ENCODE results near the gene TAPT1. TPM values are rescaled to one million over a fixed set of nuclear protein-coding genes. Genes with fewer than 3 reads are reported as not detected.

TAPT1 gene
- total and polyA plus RNA-seq, 2 donors (not counting 1 experiment from before 2014, with no cell fraction given), result 58.4 to 76.0 TPM

DNA sequence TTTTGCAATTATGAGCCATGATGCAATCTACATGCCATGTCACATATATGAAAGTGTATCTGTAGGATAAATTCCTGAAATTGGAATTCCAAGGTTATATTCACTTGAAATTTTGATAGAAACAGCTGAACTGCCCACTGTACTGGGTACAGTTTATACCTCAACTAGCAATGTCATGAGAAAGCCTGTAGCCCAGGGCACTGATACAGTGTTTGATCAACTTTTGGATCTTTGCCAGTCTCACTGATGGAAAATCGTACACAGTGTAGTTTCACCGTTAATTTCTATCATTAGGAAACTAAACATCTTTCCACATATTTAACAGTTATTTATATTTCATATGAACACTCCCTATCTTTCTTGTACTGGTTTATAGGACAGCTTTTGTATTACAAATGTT lies 34.2 kb downstream of the TAPT1 start:
- H3K9me3 ChIP-seq (ENCODE audit: control extremely low read depth in 1 of 3, control insufficient read depth in 2 of 3, insufficient read depth in 1 of 3, low read length in 2 of 3), result no peaks in the 10 kb centered on the region
- no CpG with 5 or more reads among the region's 2 CpGs for WGBS (ENCODE audit: insufficient coverage)
- H3K79me2 ChIP-seq (ENCODE audit: control insufficient read depth, insufficient read depth, low read length), result peaks cover 11% of the 10 kb centered on the region
- CTCF ChIA-PET, result interaction anchor here (1.0 to 1.3 kb wide), 3 partner anchors 8 to 72 kb away, joined by 3 to 4 read pairs (median 3); no protein-coding TSS in a partner anchor
- H3K4me1 ChIP-seq (ENCODE audit: control insufficient read depth in 2 of 2, insufficient read depth in 2 of 2, low read length in 2 of 2), result peaks cover 9 to 10% of the 10 kb centered on the region in 2 donors
- no peak overlapping the region for H3K27ac Mint-ChIP-seq
- H3K4me3 Mint-ChIP-seq, result no peak overlapping the region
- peaks cover 12% of the 10 kb centered on the region for H3K4me1 Mint-ChIP-seq
- no peak overlapping the region for H2AFZ ChIP-seq (ENCODE audit: insufficient read depth, low read depth, low read length, poor library complexity, severe bottlenecking)
- H3K27me3 Mint-ChIP-seq, result no peaks in the 10 kb centered on the region
- H3K36me3 ChIP-seq (replicated peaks in 1 of 2; ENCODE audit: control extremely low read depth in 1 of 2, control insufficient read depth in 1 of 2, extremely low read depth in 1 of 2, insufficient read depth in 2 of 2, low read length in 1 of 2), result peaks cover 28 to 54% of the 10 kb centered on the region in 2 experiments
- H3K27me3 ChIP-seq (replicated peaks in 1 of 4; ENCODE audit: control extremely low read depth in 1 of 4, control insufficient read depth in 3 of 4, insufficient read depth in 4 of 4, low read length in 3 of 4), result no peaks in the 10 kb centered on the region
- H3K9me3 Mint-ChIP-seq (ENCODE audit: insufficient read depth), result no peaks in the 10 kb centered on the region
- H3K4me2 ChIP-seq (replicated peaks; ENCODE audit: low read depth, low read length, poor library complexity, severe bottlenecking), result no peak overlapping the region
- H3K9ac ChIP-seq (ENCODE audit: low read length), result no peak overlapping the region
- peaks cover 19% of the 10 kb centered on the region for H4K20me1 ChIP-seq (ENCODE audit: control insufficient read depth, insufficient read depth, low read length, poor library complexity, severe bottlenecking)
- no peak for TF ChIP-seq EZH2 (IDR thresholded peaks at IDR 0.05; ENCODE audit: borderline replicate concordance, insufficient read depth, low read depth, low read length, poor library complexity, severe bottlenecking)
- TF ChIP-seq, protein P1, sequence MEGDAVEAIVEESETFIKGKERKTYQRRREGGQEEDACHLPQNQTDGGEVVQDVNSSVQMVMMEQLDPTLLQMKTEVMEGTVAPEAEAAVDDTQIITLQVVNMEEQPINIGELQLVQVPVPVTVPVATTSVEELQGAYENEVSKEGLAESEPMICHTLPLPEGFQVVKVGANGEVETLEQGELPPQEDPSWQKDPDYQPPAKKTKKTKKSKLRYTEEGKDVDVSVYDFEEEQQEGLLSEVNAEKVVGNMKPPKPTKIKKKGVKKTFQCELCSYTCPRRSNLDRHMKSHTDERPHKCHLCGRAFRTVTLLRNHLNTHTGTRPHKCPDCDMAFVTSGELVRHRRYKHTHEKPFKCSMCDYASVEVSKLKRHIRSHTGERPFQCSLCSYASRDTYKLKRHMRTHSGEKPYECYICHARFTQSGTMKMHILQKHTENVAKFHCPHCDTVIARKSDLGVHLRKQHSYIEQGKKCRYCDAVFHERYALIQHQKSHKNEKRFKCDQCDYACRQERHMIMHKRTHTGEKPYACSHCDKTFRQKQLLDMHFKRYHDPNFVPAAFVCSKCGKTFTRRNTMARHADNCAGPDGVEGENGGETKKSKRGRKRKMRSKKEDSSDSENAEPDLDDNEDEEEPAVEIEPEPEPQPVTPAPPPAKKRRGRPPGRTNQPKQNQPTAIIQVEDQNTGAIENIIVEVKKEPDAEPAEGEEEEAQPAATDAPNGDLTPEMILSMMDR (IDR thresholded peaks at IDR 0.05), result no peak
- intact Hi-C loops (cut with micrococcal nuclease), result no loop called here
- DNase-seq, result no peak
- no peak overlapping the region for H3K4me3 ChIP-seq (ENCODE audit: control extremely low read depth in 1 of 5, extremely low read depth in 1 of 5, insufficient read depth in 1 of 5, low read depth in 2 of 5, low read length in 4 of 5)
- no peak for ATAC-seq (ENCODE audit: low read depth)
- POLR2A ChIA-PET, result no interaction called here
- no peak overlapping the region for H3K27ac ChIP-seq (ENCODE audit: low read length in 2 of 2)

DNA sequence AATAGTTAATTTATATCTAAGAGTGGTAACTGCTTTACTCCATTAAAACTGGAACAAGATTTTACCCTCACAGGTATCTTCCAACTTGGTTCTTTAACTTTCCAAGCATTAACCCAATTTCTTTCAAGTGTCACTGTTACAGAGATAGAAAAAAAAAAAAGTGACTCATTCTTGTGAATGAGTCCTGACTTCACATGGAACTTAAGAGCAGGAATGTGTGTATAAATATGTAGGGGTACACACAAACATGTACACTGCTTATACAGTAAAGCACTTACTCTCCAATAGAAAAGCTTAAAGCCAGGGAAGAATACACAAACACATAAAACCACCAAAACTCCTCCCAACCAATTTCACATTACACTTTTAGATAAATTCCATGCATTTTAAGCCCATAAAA lies 38.8 kb downstream of the TAPT1 start:
- no peak for ATAC-seq (ENCODE audit: low read depth)
- Histone ChIP-seq H3K4me1 (ENCODE audit: control insufficient read depth in 2 of 2, insufficient read depth in 2 of 2, low read length in 2 of 2) (peaks cover 0 to 12% of the 10 kb centered on the region in 2 donors), H3K9ac (ENCODE audit: low read length) (no peak overlapping the region), H3K79me2 (ENCODE audit: control insufficient read depth, insufficient read depth, low read length) (peaks cover 5% of the 10 kb centered on the region), H4K20me1 (ENCODE audit: control insufficient read depth, insufficient read depth, low read length, poor library complexity, severe bottlenecking) (peaks cover 25% of the 10 kb centered on the region), H3K4me3 (ENCODE audit: control extremely low read depth in 1 of 5, extremely low read depth in 1 of 5, insufficient read depth in 1 of 5, low read depth in 2 of 5, low read length in 4 of 5) (no peak overlapping the region), H2AFZ (ENCODE audit: insufficient read depth, low read depth, low read length, poor library complexity, severe bottlenecking) (no peak overlapping the region), H3K27me3 (replicated peaks in 1 of 4; ENCODE audit: control extremely low read depth in 1 of 4, control insufficient read depth in 3 of 4, insufficient read depth in 4 of 4, low read length in 3 of 4) (no peaks in the 10 kb centered on the region), H3K9me3 (ENCODE audit: control extremely low read depth in 1 of 3, control insufficient read depth in 2 of 3, insufficient read depth in 1 of 3, low read length in 2 of 3) (no peaks in the 10 kb centered on the region), H3K4me2 (replicated peaks; ENCODE audit: low read depth, low read length, poor library complexity, severe bottlenecking) (no peak overlapping the region), H3K36me3 (replicated peaks in 1 of 2; ENCODE audit: control extremely low read depth in 1 of 2, control insufficient read depth in 1 of 2, extremely low read depth in 1 of 2, insufficient read depth in 2 of 2, low read length in 1 of 2) (peaks cover 21 to 67% of the 10 kb centered on the region in 2 experiments), H3K27ac (ENCODE audit: low read length in 2 of 2) (no peak overlapping the region)
- ChIA-PET POLR2A (interaction anchor here (0.7 kb wide), 1 partner anchor 20 kb away, joined by 3 read pairs; no protein-coding TSS in a partner anchor), CTCF (interaction anchor here (0.5 to 2.1 kb wide), 6 partner anchors 9 to 159 kb away, joined by 3 to 8 read pairs (median 6); no protein-coding TSS in a partner anchor)
- TF ChIP-seq EZH2 (IDR thresholded peaks at IDR 0.05; ENCODE audit: borderline replicate concordance, insufficient read depth, low read depth, low read length, poor library complexity, severe bottlenecking), result no peak
- TF ChIP-seq, protein P1 (IDR thresholded peaks at IDR 0.05), result no peak
- intact Hi-C loops (cut with micrococcal nuclease), result no loop called here
- Mint-ChIP-seq H3K27me3 (no peaks in the 10 kb centered on the region), H3K27ac (no peak overlapping the region), H3K4me3 (no peak overlapping the region), H3K9me3 (ENCODE audit: insufficient read depth) (no peaks in the 10 kb centered on the region), H3K4me1 (peaks cover 12% of the 10 kb centered on the region)
- no peak for DNase-seq

All from B cell (primary cell).